Chondrocyte (in vitro differentiated cells): ENCODE results near the gene RNF145. TPM values are rescaled to one million over a fixed set of nuclear protein-coding genes. Genes with fewer than 3 reads are reported as not detected.
A peak's percentile ranks its signal among the peaks of the same experiment; 100 is the strongest.

Experiments used
- DNase-seq: peaks from one replicate; pipeline ENCODE4 v3.0.0; 2021; ENCODE audit warnings: mixed read lengths, low spot score
- H3K27ac Mint-ChIP-seq: one replicate; pipeline ENCODE4 v1.8.0; 2021; ENCODE audit warnings: mild to moderate bottlenecking, moderate library complexity, mixed read lengths; ENCODE audit not compliant: unreplicated experiment
- H3K27me3 Mint-ChIP-seq: 2 replicates; pipeline ENCODE4 v1.8.0; 2021; ENCODE audit warnings: low read depth, mixed read lengths
- H3K36me3 Mint-ChIP-seq: 2 replicates; pipeline ENCODE4 v1.8.0; 2021; ENCODE audit warnings: low read depth, mixed read lengths
- H3K4me1 Mint-ChIP-seq: 2 replicates; pipeline ENCODE4 v1.8.0; 2021; ENCODE audit warnings: low read depth, mild to moderate bottlenecking, mixed read lengths
- H3K4me3 Mint-ChIP-seq: one replicate; pipeline ENCODE4 v1.8.0; 2021; ENCODE audit warnings: mild to moderate bottlenecking, moderate library complexity, mixed read lengths; ENCODE audit not compliant: unreplicated experiment
- H3K9me3 Mint-ChIP-seq: 2 replicates; pipeline ENCODE4 v1.8.0; 2021; ENCODE audit warnings: low read depth, mixed read lengths
- CTCF ChIP-seq: fragments of 200-600 bp; sonication (generic); IDR thresholded peaks from 2 replicates; pipeline ENCODE4 v1.5.0; 2021; ENCODE audit warnings: antibody characterized with exemption, mild to moderate bottlenecking, moderate library complexity
- total RNA-seq: library from RNA; stranded (reverse); gene quantifications from 3 replicates; pipeline ENCODE4 v1.2.1, GENCODE V29; 2021

RNF145 gene
- total RNA-seq, 1 donor from 2014 or later: 83.9 TPM

GRCh38 chr5:159202151-159202550 is 7.2 kb downstream of the RNF145 start:
- H3K4me1 Mint-ChIP-seq: peaks cover 53% of the 10 kb centered on the region
- H3K36me3 Mint-ChIP-seq: peaks cover 7% of the 10 kb centered on the region
- no peaks in the 10 kb centered on the region for H3K9me3 Mint-ChIP-seq
- DNase-seq: no peak
- no peaks in the 10 kb centered on the region for H3K27me3 Mint-ChIP-seq
- peak overlapping the region; percentile 22 for H3K27ac Mint-ChIP-seq
- no peak overlapping the region for H3K4me3 Mint-ChIP-seq
- no peak for TF ChIP-seq CTCF

GRCh38 chr5:159199780-159200179 is 9.6 kb downstream of the RNF145 start:
- Mint-ChIP-seq H3K27me3 (no peaks in the 10 kb centered on the region), H3K9me3 (no peaks in the 10 kb centered on the region), H3K4me1 (peaks cover 40% of the 10 kb centered on the region), H3K36me3 (peaks cover 14% of the 10 kb centered on the region), H3K27ac (no peak overlapping the region), H3K4me3 (no peak overlapping the region)
- no peak for TF ChIP-seq CTCF
- DNase-seq: no peak

GRCh38 chr5:159199225-159199624 is 10.1 kb downstream of the RNF145 start:
- no peak overlapping the region for H3K4me3 Mint-ChIP-seq
- no peak for DNase-seq
- peaks cover 36% of the 10 kb centered on the region for H3K4me1 Mint-ChIP-seq
- H3K27ac Mint-ChIP-seq: no peak overlapping the region
- peaks cover 14% of the 10 kb centered on the region for H3K36me3 Mint-ChIP-seq
- no peaks in the 10 kb centered on the region for H3K9me3 Mint-ChIP-seq
- TF ChIP-seq CTCF: no peak
- no peaks in the 10 kb centered on the region for H3K27me3 Mint-ChIP-seq

- H3K27ac Mint-ChIP-seq: no peak overlapping the region
- H3K36me3 Mint-ChIP-seq: peaks cover 14% of the 10 kb centered on the region
- no peak overlapping the region for H3K4me3 Mint-ChIP-seq
- no peak for TF ChIP-seq CTCF
- no peak for DNase-seq
- peaks cover 27% of the 10 kb centered on the region for H3K4me1 Mint-ChIP-seq
- H3K9me3 Mint-ChIP-seq: no peaks in the 10 kb centered on the region
- H3K27me3 Mint-ChIP-seq: no peaks in the 10 kb centered on the region
These were observed 11.0 kb downstream of the RNF145 start for GRCh38 chr5:159198063-159199036.

- no peak for TF ChIP-seq CTCF
- peaks cover 15% of the 10 kb centered on the region for H3K36me3 Mint-ChIP-seq
- DNase-seq: no peak
- H3K4me1 Mint-ChIP-seq: peaks cover 14% of the 10 kb centered on the region
- H3K4me3 Mint-ChIP-seq: no peak overlapping the region
- no peak overlapping the region for H3K27ac Mint-ChIP-seq
- no peaks in the 10 kb centered on the region for H3K9me3 Mint-ChIP-seq
- H3K27me3 Mint-ChIP-seq: no peaks in the 10 kb centered on the region
These were observed 13.6 kb downstream of the RNF145 start for GRCh38 chr5:159195775-159196174.
